ENCODE results near the gene INTS11.

INTS11 gene

DNA sequence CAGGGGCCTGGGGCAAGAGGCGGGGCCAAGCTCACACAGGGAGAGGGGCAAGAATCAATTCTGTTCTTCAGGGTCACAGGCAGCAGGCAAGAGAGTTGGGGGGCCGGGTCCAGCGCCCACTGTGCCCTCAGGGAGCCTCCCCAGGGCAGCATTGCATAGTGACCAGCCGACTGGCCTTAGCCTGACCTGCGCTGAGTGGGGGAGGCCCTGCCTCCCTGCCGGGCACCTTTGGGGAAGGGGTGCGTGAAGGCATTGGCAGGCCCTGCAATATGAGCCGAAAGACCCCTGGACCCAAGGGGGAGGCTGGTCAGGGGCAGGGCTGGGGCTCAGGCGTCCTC is 32.0 kb downstream of the INTS11 start:
- Histone ChIP-seq H3K4me1 (ENCODE audit: control insufficient read depth, insufficient read depth, low read length) (no peaks in the 10 kb centered on the region), H3K9ac (ENCODE audit: low read length) (no peak overlapping the region), H3K36me3 (ENCODE audit: control insufficient read depth, insufficient read depth, low read length, severe bottlenecking) (peaks cover 7% of the 10 kb centered on the region), H3K9me3 (ENCODE audit: control insufficient read depth, low read length) (no peaks in the 10 kb centered on the region), H3K27me3 (replicated peaks; ENCODE audit: control insufficient read depth, insufficient read depth, low read length) (peaks cover 3% of the 10 kb centered on the region), H3K4me3 (ENCODE audit: low read length) (no peak overlapping the region)
- DNase-seq (ENCODE audit: low read depth), result no peak

- no peak overlapping the region for H3K9ac ChIP-seq (ENCODE audit: low read length)
- peaks cover 7% of the 10 kb centered on the region for H3K36me3 ChIP-seq (ENCODE audit: control insufficient read depth, insufficient read depth, low read length, severe bottlenecking)
- H3K9me3 ChIP-seq (ENCODE audit: control insufficient read depth, low read length), result no peaks in the 10 kb centered on the region
- H3K4me1 ChIP-seq (ENCODE audit: control insufficient read depth, insufficient read depth, low read length), result no peaks in the 10 kb centered on the region
- H3K4me3 ChIP-seq (ENCODE audit: low read length), result no peak overlapping the region
- DNase-seq (ENCODE audit: low read depth), result peak; percentile 49
- peaks cover 8% of the 10 kb centered on the region for H3K27me3 ChIP-seq (replicated peaks; ENCODE audit: control insufficient read depth, insufficient read depth, low read length)
These were observed 32.7 kb downstream of the INTS11 start for GRCh38 chr1:1291548-1292441.

DNA sequence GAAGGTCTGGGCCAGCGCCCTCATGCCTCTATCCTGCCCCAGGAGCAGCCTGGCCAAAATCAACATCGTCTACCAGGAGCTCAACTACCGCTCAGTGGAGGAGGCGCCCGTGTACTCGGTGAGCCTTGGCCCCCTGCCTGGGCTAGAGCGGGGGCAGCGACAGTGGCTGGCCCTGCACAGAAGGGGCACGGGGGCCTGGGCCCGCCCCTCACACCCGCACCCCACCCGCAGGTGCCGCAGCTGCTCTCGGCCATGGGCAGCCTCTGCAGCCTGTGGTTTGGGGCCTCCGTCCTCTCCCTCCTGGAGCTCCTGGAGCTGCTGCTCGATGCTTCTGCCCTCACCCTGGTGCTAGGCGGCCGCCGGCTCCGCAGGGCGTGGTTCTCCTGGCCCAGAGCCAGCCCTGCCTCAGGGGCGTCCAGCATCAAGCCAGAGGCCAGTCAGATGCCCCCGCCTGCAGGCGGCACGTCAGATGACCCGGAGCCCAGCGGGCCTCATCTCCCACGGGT is 33.4 kb downstream of the INTS11 start:
- Histone ChIP-seq H3K36me3 (ENCODE audit: control insufficient read depth, insufficient read depth, low read length, severe bottlenecking) (peaks cover 7% of the 10 kb centered on the region), H3K4me3 (ENCODE audit: low read length) (no peak overlapping the region), H3K27me3 (replicated peaks; ENCODE audit: control insufficient read depth, insufficient read depth, low read length) (peaks cover 11% of the 10 kb centered on the region), H3K9ac (ENCODE audit: low read length) (no peak overlapping the region), H3K4me1 (ENCODE audit: control insufficient read depth, insufficient read depth, low read length) (no peaks in the 10 kb centered on the region), H3K9me3 (ENCODE audit: control insufficient read depth, low read length) (no peaks in the 10 kb centered on the region)
- no peak for DNase-seq (ENCODE audit: low read depth)

GRCh38 chr1:1290238-1290731 is 34.2 kb downstream of the INTS11 start:
- Histone ChIP-seq H3K9me3 (ENCODE audit: control insufficient read depth, low read length) (no peaks in the 10 kb centered on the region), H3K4me1 (ENCODE audit: control insufficient read depth, insufficient read depth, low read length) (no peaks in the 10 kb centered on the region), H3K36me3 (ENCODE audit: control insufficient read depth, insufficient read depth, low read length, severe bottlenecking) (no peaks in the 10 kb centered on the region), H3K4me3 (ENCODE audit: low read length) (no peak overlapping the region), H3K9ac (ENCODE audit: low read length) (no peak overlapping the region), H3K27me3 (replicated peaks; ENCODE audit: control insufficient read depth, insufficient read depth, low read length) (peaks cover 18% of the 10 kb centered on the region)
- DNase-seq (ENCODE audit: low read depth), result peak; percentile 52

GRCh38 chr1:1287288-1288110 is 37.0 kb downstream of the INTS11 start:
- Histone ChIP-seq H3K4me3 (ENCODE audit: low read length) (no peak overlapping the region), H3K4me1 (ENCODE audit: control insufficient read depth, insufficient read depth, low read length) (no peaks in the 10 kb centered on the region), H3K9me3 (ENCODE audit: control insufficient read depth, low read length) (no peaks in the 10 kb centered on the region), H3K27me3 (replicated peaks; ENCODE audit: control insufficient read depth, insufficient read depth, low read length) (peaks cover 25% of the 10 kb centered on the region), H3K36me3 (ENCODE audit: control insufficient read depth, insufficient read depth, low read length, severe bottlenecking) (no peaks in the 10 kb centered on the region), H3K9ac (ENCODE audit: low read length) (no peak overlapping the region)
- no peak for DNase-seq (ENCODE audit: low read depth)

DNA sequence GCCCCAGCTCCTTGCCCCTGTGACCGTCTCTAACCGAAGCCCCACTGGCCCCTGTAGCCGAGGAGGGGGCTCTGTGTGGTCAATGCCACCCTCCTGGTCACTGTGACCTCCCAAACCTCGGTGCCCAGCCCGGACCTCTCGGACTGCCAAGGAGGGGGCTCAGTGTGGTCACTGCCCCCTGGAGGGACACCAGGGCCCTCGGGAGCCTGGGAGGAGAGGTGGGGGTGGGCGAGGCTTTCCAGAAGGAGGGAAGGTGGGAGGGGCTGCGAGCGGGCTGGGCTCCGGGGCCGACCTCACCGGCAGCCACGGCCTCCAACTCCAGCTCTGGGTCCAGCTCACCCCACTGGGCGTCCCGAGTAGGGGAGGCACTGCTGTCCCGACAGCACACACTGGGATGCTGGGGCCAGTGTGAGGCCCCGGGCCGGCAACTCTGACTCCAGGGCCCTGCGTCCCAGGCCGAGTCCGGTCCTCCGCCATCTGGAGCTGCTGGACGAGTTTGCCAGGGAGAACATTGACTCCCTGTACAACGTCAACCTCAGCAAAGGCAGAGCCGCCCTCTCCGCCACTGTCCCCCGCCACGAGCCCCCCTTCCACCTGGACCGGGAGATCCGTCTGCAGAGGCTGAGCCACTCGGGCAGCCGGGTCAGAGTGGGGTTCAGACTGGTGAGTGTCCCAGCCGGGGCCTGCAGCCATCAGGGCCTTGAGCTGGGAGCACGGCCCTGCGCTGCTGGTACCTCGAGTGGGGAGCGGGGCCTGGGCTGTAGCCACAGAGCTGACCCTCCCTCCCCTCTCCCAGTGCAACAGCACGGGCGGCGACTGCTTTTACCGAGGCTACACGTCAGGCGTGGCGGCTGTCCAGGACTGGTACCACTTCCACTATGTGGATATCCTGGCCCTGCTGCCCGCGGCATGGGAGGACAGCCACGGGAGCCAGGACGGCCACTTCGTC is 37.9 kb downstream of the INTS11 start:
- Histone ChIP-seq H3K9ac (ENCODE audit: low read length) (no peak overlapping the region), H3K4me1 (ENCODE audit: control insufficient read depth, insufficient read depth, low read length) (no peaks in the 10 kb centered on the region), H3K9me3 (ENCODE audit: control insufficient read depth, low read length) (no peaks in the 10 kb centered on the region), H3K27me3 (replicated peaks; ENCODE audit: control insufficient read depth, insufficient read depth, low read length) (peaks cover 25% of the 10 kb centered on the region), H3K36me3 (ENCODE audit: control insufficient read depth, insufficient read depth, low read length, severe bottlenecking) (no peaks in the 10 kb centered on the region), H3K4me3 (ENCODE audit: low read length) (no peak overlapping the region)
- DNase-seq (ENCODE audit: low read depth), result no peak

DNA sequence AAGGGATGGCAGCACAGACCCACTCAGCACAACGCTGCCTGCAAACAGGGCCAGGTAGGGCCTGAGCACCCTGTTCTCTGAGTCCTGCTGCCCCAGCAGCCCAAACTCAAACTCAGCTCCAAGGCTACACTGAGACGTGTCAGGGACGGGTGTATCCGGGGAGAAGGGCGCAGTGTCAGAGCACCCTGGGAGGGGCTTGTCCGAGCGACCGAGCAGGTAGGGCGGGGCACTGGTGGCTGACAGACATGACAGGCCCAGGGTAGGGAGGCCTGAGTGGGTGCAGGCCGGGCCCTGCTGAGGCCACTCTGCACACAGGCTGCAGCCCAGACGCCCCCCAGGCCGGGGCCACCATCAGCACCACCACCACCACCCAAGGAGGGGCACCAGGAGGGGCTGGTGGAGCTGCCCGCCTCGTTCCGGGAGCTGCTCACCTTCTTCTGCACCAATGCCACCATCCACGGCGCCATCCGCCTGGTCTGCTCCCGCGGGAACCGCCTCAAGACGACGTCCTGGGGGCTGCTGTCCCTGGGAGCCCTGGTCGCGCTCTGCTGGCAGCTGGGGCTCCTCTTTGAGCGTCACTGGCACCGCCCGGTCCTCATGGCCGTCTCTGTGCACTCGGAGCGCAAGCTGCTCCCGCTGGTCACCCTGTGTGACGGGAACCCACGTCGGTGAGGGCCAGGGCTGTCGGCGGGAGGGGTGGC is 38.7 kb downstream of the INTS11 start:
- no peak for DNase-seq (ENCODE audit: low read depth)

GRCh38 chr1:1285102-1285571 is 39.3 kb downstream of the INTS11 start:
- no peak for DNase-seq (ENCODE audit: low read depth)
- Histone ChIP-seq H3K27me3 (replicated peaks; ENCODE audit: control insufficient read depth, insufficient read depth, low read length) (peaks cover 22% of the 10 kb centered on the region), H3K36me3 (ENCODE audit: control insufficient read depth, insufficient read depth, low read length, severe bottlenecking) (no peaks in the 10 kb centered on the region), H3K4me1 (ENCODE audit: control insufficient read depth, insufficient read depth, low read length) (no peaks in the 10 kb centered on the region), H3K9ac (ENCODE audit: low read length) (no peak overlapping the region), H3K4me3 (ENCODE audit: low read length) (no peak overlapping the region), H3K9me3 (ENCODE audit: control insufficient read depth, low read length) (no peaks in the 10 kb centered on the region)

More for the DNA sequence above, 38.7 kb downstream of the INTS11 start:
- no peaks in the 10 kb centered on the region for H3K36me3 ChIP-seq (ENCODE audit: control insufficient read depth, insufficient read depth, low read length, severe bottlenecking)
- H3K9ac ChIP-seq (ENCODE audit: low read length), result no peak overlapping the region
- H3K27me3 ChIP-seq (replicated peaks; ENCODE audit: control insufficient read depth, insufficient read depth, low read length), result peaks cover 25% of the 10 kb centered on the region
- no peaks in the 10 kb centered on the region for H3K9me3 ChIP-seq (ENCODE audit: control insufficient read depth, low read length)
- no peak overlapping the region for H3K4me3 ChIP-seq (ENCODE audit: low read length)
- no peaks in the 10 kb centered on the region for H3K4me1 ChIP-seq (ENCODE audit: control insufficient read depth, insufficient read depth, low read length)

GRCh38 chr1:1284221-1285101 is 40.0 kb downstream of the INTS11 start:
- H3K9ac ChIP-seq (ENCODE audit: low read length), result no peak overlapping the region
- H3K27me3 ChIP-seq (replicated peaks; ENCODE audit: control insufficient read depth, insufficient read depth, low read length), result peaks cover 22% of the 10 kb centered on the region
- DNase-seq (ENCODE audit: low read depth), result no peak
- H3K36me3 ChIP-seq (ENCODE audit: control insufficient read depth, insufficient read depth, low read length, severe bottlenecking), result no peaks in the 10 kb centered on the region
- no peaks in the 10 kb centered on the region for H3K4me1 ChIP-seq (ENCODE audit: control insufficient read depth, insufficient read depth, low read length)
- H3K4me3 ChIP-seq (ENCODE audit: low read length), result no peak overlapping the region
- H3K9me3 ChIP-seq (ENCODE audit: control insufficient read depth, low read length), result no peaks in the 10 kb centered on the region
